HG03066 (cell line): ENCODE data around the gene LSM11.
A peak's percentile ranks its signal among the peaks of the same experiment; 100 is the strongest.
"Not testable (repeated sequence)": the region's sequence is repeated elsewhere in the genome, so short reads cannot be mapped to it uniquely, and the experiment has no call there.

Source experiments
- ATAC-seq: cut with Tn5 transposase; IDR thresholded peaks from one replicate; pipeline ENCODE4 v1.9.1; 2021; ENCODE audit warnings: low read depth; ENCODE audit not compliant: unreplicated experiment

Gene LSM11

DNA sequence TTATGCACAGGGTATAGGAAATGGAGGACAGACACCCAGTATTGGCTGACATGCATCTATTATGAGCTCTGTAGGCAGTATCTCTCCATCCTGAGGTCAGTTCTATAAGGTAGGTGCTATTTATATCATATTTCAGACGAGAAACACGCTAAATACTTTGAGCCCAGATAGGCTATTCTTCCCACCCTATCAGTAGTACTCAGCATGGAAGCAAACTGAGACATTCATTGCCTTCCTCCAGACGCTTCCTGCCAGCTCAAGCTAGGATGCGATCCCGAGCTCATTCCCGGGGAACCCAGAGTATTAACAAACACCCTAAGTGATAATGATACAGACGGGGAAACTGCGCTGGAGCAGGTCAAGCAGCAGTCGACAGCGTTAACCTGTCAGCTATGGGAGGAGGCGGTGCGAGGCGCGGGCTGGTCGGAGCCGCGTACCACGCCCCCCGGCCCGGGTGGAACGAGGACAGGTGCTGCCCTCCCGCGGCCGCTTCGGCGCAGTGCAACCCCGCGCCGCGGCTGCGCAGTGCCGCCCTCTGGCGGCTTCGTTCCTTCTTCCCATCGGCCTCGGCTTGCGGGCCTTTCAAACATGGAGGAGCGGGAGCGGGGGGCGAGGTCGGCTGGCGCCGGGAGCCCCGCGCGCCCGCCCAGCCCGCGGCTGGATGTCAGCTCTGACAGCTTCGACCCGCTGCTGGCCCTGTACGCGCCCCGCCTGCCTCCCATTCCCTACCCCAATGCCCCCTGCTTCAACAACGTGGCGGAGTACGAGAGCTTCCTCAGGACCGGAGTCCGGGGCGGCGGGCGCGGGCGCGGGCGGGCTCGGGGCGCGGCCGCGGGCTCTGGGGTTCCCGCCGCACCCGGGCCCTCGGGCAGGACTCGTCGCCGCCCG lies at the start of gene LSM11:
Gene LSM11, plus strand, starts transcription at position 550 of the 888 bp plus-strand sequence. Its CDS starts 39 bp downstream, at position 589.
- ATAC-seq = peak; percentile 81

GRCh38 chr5:157693816-157694215 lies 49.7 kb upstream of the LSM11 start:
- ATAC-seq = not testable (repeated sequence)

GRCh38 chr5:157696154-157696553 lies 47.4 kb upstream of the LSM11 start:
- ATAC-seq = not testable (repeated sequence)

GRCh38 chr5:157698674-157699073 lies 44.8 kb upstream of the LSM11 start:
- not testable (repeated sequence) for ATAC-seq

DNA sequence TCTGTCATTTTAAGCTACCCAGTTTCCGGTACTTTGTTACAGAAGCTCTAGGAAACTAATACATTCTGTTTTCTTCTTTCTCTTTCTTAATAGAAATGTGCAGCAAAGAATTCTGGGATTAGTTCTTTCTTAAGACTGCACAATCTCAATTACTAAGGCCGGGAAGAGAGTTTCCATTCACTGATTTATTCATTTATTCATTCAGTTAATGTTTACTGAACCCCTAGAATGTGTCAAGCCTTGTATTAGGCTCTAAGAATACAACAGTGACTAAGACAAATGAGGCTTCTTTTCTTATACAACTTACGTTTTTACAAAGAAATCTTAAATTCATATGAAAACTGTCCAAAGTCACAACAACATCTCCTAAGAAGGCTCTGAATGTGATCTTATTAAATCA lies 39.8 kb upstream of the LSM11 start:
- ATAC-seq = no peak

DNA sequence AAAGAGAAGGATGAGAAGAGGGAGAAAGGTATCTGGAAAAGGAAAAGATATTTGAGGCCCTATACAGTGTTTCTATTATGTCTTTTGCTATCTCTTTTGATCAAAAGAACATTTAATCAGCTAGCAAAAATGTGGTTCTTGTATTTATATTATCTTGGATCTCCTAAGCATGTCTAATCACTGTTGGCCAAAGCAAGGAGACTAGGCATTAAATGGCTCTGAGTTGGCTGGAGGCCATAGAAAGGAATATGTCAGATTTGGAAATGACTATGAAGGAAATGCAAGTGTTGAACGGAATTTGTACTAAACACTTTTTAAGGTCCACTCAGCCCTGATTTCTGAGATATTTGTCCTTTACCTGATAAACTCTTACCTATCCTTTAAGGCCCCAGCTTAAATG lies 34.6 kb upstream of the LSM11 start:
- no peak for ATAC-seq

DNA sequence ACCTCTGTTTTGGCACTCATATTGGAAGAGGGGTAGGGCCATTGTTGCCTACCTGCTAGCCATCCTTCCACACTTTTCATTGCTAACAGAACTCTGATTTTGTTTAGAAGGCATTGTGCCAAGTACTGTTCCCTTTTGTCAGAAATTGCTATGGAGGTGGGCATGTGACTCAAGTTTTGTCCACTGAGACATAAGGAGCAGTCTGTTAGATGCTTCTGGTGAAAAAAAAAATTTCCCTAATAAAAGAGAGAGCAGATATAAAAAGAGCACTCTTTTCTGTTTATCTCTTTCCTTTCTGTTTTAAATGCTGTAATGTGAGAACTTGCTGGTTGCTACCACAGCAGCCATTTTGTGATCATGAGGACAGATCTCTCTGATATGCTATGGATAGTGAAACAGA lies 34.2 kb upstream of the LSM11 start:
- no peak for ATAC-seq

- ATAC-seq = no peak
These were observed 33.1 kb upstream of the LSM11 start for GRCh38 chr5:157710431-157710830.

DNA sequence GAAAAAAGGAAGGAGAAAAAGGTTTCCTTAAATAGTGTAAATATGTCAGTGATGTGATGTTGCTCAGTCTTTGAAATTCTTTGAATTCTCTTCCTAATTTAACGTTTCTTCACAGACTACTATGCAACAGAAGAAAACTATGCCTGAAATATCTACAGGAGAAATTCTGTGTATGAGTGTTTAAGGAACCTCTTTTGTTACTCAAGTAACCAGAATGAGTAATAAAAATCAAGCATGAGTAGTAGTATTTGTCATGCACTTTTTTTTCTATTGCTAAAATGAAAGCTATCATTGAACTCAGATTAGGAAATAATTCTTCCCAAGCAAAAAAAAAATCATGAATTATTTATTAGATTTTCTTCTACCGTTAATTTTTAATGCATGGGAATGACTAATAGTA lies 32.6 kb upstream of the LSM11 start:
- no peak for ATAC-seq

- no peak for ATAC-seq
These were observed 29.5 kb upstream of the LSM11 start for GRCh38 chr5:157713830-157714595.

- ATAC-seq = no peak
These were observed 29.0 kb upstream of the LSM11 start for GRCh38 chr5:157714596-157714864.

GRCh38 chr5:157718519-157718918 lies 25.0 kb upstream of the LSM11 start:
- ATAC-seq = peak; percentile 76

DNA sequence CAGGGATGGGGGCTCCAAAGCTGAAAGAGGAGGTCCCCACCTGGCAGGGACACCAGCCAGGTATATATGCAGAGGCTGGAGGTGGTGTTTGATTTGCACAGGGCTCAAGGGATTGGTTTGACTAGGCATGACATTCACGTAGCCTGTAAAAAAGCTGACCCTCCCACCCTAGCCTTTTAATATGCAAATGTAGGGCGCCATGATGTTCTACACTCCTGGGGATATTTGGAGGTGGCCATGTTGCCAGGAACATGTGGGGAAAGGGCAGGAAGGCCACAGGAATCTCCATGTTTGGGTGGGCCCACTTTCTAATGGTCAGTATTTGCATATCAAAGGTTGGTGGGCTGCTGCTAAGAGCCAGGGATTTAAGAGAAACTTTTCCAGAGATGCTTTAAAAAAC lies 24.3 kb upstream of the LSM11 start:
- ATAC-seq = no peak

DNA sequence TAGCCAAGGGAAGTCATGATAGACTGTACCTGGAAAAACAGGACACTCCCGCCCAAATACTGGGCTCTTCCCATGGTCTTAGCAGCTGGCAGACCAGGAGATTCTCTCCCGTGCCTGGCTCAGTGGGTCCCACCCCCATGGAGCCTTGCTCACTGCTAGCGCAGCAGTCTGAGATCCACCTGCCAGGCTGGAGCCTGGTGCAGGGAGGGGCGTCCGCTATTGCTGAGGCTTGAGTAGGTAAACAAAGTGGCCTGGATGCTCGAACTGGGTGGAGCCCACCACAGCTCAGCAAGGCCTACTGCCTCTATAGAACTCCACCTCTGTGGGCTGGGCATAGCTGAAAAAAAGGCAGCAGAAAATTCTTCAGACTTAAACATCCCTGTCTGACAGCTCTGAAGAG lies 22.4 kb upstream of the LSM11 start:
- ATAC-seq = no peak

- not testable (repeated sequence) for ATAC-seq
These were observed 20.6 kb upstream of the LSM11 start for GRCh38 chr5:157722895-157723294.

DNA sequence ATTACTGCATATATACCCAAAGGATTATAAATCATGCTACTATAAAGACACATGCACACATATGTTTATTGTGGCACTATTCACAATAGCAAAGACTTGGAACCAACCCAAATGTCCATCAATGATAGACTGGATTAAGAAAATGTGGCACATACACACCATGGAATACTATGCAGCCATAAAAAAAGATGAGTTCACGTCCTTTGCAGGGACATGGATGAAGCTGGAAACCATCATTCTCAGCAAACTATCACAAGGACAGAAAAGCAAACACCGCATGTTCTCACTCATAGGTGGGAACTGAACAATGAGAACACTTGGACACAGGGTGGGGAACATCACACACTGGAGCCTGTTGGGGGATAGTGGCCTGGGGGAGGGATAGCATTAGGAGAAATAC lies 16.9 kb upstream of the LSM11 start:
- ATAC-seq = not testable (repeated sequence)

- not testable (repeated sequence) for ATAC-seq
These were observed 15.7 kb upstream of the LSM11 start for GRCh38 chr5:157727858-157728257.

GRCh38 chr5:157729858-157730257 lies 13.7 kb upstream of the LSM11 start:
- ATAC-seq = peak; percentile 61

- ATAC-seq = no peak
These were observed 12.6 kb upstream of the LSM11 start for GRCh38 chr5:157730900-157731271.

DNA sequence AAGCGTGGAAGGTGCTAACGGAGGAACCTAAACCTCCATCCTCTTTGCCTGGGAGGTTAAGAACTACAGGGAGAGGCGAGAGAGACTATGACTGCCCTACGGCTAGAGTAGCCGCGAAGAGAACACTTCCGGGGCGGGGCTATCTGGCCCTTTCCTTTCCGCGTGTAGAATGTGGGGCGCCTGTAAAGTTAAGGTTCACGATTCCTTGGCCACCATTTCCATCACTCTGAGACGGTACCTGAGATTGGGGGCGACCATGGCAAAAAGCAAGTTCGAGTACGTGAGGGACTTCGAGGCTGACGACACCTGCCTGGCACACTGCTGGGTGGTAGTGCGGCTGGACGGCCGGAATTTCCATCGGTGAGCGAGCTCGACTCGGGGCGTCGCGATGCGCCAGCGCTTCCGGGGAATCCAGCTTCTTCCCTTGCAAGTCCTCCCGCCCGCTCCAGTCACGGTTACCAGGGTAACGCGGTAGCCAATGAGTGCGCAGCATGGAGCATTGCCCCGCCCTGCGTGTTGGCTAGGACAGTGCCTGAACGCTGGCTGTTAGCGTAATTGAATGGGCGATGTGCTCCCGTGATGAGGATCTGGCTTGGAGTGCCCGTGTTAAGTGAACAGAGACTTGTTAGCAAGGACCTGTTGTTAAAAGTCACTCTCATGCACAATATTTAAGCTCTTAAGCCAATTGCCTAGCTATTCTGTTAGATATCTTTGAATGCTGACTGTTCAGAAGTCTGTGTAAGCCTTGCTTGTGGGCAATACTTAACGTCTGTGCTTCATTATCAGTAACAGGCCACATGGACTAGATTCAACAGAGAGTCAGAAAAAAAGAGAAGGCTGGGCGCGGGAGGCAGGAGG lies 12.0 kb upstream of the LSM11 start, which contains the start of gene THG1L:
Gene THG1L, plus strand, starts transcription at position 149 of the 858 bp plus-strand sequence. Its CDS starts 21 bp downstream, at position 170.
- peak; percentile 92 for ATAC-seq

DNA sequence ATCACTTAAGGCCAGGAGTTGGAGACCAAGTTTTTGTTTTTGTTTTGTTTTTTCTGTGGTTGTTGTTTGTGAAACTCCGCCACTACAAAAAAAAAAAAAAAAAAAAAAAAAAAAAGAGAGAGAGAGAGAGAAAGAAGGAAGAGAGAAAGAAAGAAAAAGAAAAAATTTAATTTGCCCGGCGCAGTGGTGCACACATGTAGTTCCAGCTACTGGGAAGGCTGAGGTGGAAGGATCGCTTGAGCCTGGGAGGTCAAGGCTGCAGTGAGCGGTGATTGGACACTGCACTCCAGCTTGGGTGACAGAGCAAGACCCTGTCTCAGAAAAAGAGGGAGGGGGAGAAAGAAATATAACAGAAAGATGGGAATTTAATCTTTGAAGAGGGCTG lies 11.4 kb upstream of the LSM11 start:
- no peak for ATAC-seq
